ENCODE measurements around the gene RASGEF1B. TPM values are rescaled to one million over a fixed set of nuclear protein-coding genes. Genes with fewer than 3 reads are reported as not detected.

Gene RASGEF1B
- total and polyA plus RNA-seq, 7 donors, result 1.9 to 4.2 (median 2.5) TPM

DNA sequence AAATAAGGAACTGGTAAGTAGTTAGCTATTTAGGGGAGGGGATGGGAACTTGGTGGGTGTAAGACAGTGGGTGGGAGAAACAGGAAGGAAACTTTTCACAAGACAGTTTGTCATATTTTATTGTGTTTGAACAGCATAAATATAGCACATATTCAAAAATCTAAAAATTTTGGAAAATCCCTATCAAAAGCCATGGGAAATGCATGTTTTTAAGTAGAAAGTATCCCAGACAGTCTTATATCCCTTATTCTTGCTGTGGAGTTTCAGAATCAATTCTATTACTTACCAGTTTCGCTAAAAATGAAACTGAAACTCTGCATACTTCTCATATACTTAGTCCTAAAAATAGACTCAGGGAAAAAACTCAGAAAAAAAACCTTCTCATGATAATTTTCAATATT lies 22.3 kb upstream of the RASGEF1B start:
- DNase-seq, result no peak
- 32 to 39% (median 35%) methylated on average over 1 of the region's 1 CpG for WGBS, 3 donors
- Histone ChIP-seq H3K9me3 (peaks cover 5% of the 10 kb centered on the region), H3K36me3 (ENCODE audit: insufficient read depth in 1 of 2, low read depth in 1 of 2) (no peaks in the 10 kb centered on the region), H3K27me3 (ENCODE audit: insufficient read depth in 3 of 3, low read length in 2 of 3) (no peaks in the 10 kb centered on the region), H3K4me3 (peak overlapping the region; percentile 36), H3K27ac (no peak overlapping the region), H3K4me1 (no peaks in the 10 kb centered on the region)
- TF ChIP-seq, protein P1, sequence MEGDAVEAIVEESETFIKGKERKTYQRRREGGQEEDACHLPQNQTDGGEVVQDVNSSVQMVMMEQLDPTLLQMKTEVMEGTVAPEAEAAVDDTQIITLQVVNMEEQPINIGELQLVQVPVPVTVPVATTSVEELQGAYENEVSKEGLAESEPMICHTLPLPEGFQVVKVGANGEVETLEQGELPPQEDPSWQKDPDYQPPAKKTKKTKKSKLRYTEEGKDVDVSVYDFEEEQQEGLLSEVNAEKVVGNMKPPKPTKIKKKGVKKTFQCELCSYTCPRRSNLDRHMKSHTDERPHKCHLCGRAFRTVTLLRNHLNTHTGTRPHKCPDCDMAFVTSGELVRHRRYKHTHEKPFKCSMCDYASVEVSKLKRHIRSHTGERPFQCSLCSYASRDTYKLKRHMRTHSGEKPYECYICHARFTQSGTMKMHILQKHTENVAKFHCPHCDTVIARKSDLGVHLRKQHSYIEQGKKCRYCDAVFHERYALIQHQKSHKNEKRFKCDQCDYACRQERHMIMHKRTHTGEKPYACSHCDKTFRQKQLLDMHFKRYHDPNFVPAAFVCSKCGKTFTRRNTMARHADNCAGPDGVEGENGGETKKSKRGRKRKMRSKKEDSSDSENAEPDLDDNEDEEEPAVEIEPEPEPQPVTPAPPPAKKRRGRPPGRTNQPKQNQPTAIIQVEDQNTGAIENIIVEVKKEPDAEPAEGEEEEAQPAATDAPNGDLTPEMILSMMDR (IDR thresholded peaks at IDR 0.05), result no peak
- ATAC-seq, result no peak
- intact Hi-C loops (cut with DNase I), result no loop called here

DNA sequence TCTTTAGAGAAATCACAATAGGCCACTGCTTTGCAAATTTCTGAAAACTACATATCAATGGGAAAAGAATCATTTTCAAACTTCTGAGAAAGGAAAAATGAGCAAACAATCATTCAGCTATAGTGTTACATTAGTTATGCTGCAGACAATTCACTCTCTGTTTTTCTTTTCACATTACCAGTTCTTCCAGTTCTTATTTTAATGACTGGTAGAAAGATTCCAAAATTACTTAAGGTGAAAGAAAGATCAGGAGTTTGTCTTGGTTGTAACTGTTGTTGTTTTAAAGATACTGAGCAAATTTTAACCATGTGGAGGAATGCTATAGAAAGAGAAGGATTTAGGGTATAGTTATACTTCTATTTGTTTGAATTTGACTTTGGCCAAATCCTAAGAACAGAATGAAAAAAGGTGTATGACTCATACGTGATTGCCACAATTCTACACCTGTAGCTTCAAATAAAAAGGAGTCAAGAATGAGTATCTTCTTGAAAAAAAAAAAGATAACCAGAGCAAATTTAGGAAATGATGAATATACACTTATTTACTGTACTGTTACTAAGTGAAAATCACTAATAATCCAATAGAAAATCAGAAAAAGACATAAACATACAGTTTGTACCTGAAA lies 21.0 kb upstream of the RASGEF1B start:
- Histone ChIP-seq H3K27ac (no peak overlapping the region), H3K9me3 (peaks cover 5% of the 10 kb centered on the region), H3K4me3 (no peak overlapping the region), H3K36me3 (ENCODE audit: insufficient read depth in 1 of 2, low read depth in 1 of 2) (no peaks in the 10 kb centered on the region), H3K4me1 (no peaks in the 10 kb centered on the region), H3K27me3 (ENCODE audit: insufficient read depth in 3 of 3, low read length in 2 of 3) (no peaks in the 10 kb centered on the region)
- DNase-seq (no peak), ATAC-seq (no peak)
- WGBS, 3 donors, result 78 to 89% (median 85%) methylated on average over 1 of the region's 1 CpG
- TF ChIP-seq, protein P1 (IDR thresholded peaks at IDR 0.05), result no peak
- intact Hi-C loops (cut with DNase I), result no loop called here

DNA sequence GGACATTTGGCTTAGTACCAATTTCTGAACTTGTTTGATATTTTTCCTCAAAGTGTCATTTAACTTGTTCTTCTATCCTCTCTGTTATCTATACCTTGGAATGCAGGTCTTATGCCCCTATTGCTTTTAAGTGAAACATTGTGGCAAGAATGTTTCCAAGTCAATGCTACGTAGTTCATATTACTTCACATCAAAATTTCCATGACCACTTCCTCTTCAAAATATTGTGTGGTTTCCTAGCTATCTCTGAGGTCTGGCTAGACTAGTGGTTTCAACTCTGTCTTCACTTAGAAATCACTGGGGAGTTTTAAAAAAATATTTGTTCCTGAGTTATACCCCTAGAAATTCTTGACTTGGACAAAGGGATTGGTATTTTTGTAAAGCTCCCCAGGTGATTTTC lies 20.2 kb upstream of the RASGEF1B start:
- no peaks in the 10 kb centered on the region for H3K4me1 ChIP-seq

DNA sequence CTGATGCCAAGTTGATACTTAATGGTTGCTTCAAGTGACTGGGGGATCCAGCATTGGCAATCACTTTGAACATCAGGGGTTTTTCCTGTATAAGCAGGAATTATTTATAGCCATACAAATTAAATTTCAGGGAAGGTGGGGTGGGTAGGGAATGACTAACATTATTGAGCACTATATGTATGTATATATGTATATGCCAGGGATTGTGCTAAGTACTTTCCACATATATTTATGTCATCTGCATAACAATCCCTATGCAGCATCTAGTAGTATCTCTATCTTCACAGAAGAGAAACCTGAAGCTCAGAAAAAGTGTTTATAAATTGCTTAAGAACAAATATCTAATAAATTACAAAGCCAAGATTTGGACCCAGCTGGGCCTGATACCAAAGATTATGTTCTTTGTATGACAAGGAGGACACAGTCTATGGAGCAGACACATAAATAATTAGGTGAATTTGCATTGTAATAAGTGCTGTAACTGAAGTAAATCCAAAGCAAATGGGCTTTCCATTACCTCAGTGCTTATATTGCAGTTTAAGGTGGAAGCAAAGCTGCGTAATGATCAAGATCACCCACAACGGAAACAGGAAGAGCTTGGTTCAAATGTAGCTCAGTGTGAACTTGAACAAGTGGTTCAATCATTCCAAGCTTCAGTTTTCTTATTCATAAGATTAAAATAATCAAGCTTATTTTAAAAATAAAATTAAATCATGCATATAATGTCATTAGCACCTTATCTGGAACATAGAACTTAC lies 18.9 kb upstream of the RASGEF1B start:
- Histone ChIP-seq H3K27ac (no peak overlapping the region), H3K4me3 (no peak overlapping the region), H3K27me3 (ENCODE audit: insufficient read depth in 3 of 3, low read length in 2 of 3) (no peaks in the 10 kb centered on the region), H3K36me3 (ENCODE audit: insufficient read depth in 1 of 2, low read depth in 1 of 2) (no peaks in the 10 kb centered on the region), H3K9me3 (peaks cover 5% of the 10 kb centered on the region), H3K4me1 (no peaks in the 10 kb centered on the region)
- ATAC-seq (no peak), DNase-seq (no peak)
- 72 to 82% (median 78%) methylated on average over 2 of the region's 2 CpGs for WGBS, 3 donors
- TF ChIP-seq, protein P1 (IDR thresholded peaks at IDR 0.05), result no peak
- intact Hi-C loops (cut with DNase I), result no loop called here

More for the DNA sequence above, 20.2 kb upstream of the RASGEF1B start:
- intact Hi-C loops (cut with DNase I), result no loop called here
- no peak overlapping the region for H3K4me3 ChIP-seq
- H3K27me3 ChIP-seq (ENCODE audit: insufficient read depth in 3 of 3, low read length in 2 of 3), result no peaks in the 10 kb centered on the region
- DNase-seq, result no peak
- H3K27ac ChIP-seq, result no peak overlapping the region
- no peak for ATAC-seq
- H3K36me3 ChIP-seq (ENCODE audit: insufficient read depth in 1 of 2, low read depth in 1 of 2), result no peaks in the 10 kb centered on the region
- 33 to 48% (median 45%) methylated on average over 1 of the region's 1 CpG for WGBS, 3 donors
- peaks cover 5% of the 10 kb centered on the region for H3K9me3 ChIP-seq
- TF ChIP-seq, protein P1 (IDR thresholded peaks at IDR 0.05), result no peak

Data from psoas muscle (tissue), 8 donors.